Renal pelvis (tissue), 4 donors: Measurements from ENCODE around the gene CD68. TPM values are rescaled to one million over a fixed set of nuclear protein-coding genes. Genes with fewer than 3 reads are reported as not detected.
A peak's percentile ranks its signal among the peaks of the same experiment; 100 is the strongest.
"Not testable (repeated sequence)": the region's sequence is repeated elsewhere in the genome, so short reads cannot be mapped to it uniquely, and the experiment has no call there.

Experiments
- DNase-seq: peaks from one replicate; pipeline ENCODE4 v3.0.0-alpha.2; 2013
- polyA plus RNA-seq, 3 donors: library from polyadenylated mRNA; unstranded; fragments of 120-200 nt; gene quantifications; one replicate each; pipeline ENCODE4 v1.2.1, GENCODE V29; 2013; ENCODE audit not compliant: insufficient read length in 3 of 3

Gene CD68
- polyA plus RNA-seq, 3 donors, result 58.8 to 76.9 (median 62.4) TPM

DNA sequence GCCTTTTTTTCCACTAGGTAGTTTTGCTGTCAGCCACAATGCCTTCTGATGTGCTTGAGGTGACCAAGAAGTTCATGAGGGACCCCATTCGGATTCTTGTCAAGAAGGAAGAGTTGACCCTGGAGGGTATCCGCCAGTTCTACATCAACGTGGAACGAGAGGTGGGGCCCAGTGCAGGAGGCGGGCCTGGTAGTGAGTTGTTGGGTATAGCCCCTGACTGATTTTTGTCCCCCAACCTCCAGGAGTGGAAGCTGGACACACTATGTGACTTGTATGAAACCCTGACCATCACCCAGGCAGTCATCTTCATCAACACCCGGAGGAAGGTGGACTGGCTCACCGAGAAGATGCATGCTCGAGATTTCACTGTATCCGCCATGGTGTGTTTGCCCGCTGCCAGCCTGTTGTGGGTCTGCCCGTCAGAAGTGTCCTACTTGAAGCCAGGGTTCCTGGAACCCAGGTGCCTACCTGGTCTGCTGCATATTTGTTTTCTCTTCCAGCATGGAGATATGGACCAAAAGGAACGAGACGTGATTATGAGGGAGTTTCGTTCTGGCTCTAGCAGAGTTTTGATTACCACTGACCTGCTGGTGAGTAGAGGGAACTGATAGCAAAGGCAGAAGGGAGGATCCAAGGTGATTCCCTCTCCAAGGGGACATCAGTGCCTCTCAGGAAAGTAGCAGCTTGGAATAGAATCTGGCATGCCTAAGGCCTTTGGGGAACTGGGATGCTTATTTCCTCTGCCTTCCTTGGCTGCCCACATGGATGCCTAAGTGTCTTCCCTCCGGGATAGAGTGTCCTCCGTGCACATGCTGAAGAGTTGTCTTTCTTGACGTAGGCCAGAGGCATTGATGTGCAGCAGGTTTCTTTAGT lies 1.9 kb upstream of the CD68 start:
- DNase-seq, result no peak

- DNase-seq, result no peak
These were observed 581 bp downstream of the CD68 start for GRCh38 chr17:7579834-7580603.

GRCh38 chr17:7580604-7581575 lies 1.5 kb downstream of the CD68 start:
- no peak for DNase-seq

DNA sequence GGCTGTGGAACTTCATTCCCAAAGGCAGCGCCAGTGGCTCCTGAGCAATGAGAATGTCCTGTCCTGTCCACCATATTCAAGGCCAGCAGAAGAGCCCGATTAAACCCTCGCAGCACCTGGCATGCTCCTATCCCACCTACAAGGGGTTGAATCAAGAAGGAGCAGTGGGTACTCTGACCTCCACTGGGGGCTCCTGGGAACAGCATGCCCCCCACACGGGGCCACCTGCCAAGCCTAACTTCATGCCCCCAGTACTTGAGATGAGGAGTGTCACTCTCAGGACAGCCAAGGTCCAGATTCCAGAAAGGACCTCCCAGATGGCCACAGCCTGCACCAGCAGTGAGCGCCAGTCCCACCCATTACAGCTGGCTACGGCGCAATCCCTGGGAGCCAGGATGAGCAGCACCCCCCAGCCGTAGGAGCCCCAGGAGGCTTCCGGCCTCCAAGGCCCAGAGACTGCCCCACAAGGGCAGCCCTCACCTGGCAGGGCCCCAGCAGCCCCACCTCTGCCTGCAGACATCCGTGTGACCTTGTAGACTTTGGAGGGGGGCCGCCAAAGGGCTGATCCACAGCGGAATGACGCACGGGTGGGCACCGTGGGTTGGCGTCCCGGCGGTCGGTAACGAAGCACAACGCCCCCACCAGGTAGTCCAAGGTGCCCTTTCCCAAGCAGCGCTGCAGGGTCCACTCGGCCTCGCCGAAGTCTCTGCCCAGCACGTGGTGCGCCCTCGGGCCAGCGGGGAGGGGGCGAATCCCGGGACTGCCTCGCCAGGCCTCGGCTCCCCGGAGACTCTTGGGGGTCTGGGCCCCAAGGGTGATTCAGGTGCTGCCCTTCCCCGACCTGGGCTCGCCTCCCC lies 3.2 kb downstream of the CD68 start:
- DNase-seq, result no peak

GRCh38 chr17:7583253-7584109 lies 4.0 kb downstream of the CD68 start, which contains the start of gene MPDU1:
Gene MPDU1, plus strand, starts transcription at chr17:7583852. Its CDS starts 11 bp downstream, at chr17:7583863.
- peak; percentile 98 for DNase-seq

DNA sequence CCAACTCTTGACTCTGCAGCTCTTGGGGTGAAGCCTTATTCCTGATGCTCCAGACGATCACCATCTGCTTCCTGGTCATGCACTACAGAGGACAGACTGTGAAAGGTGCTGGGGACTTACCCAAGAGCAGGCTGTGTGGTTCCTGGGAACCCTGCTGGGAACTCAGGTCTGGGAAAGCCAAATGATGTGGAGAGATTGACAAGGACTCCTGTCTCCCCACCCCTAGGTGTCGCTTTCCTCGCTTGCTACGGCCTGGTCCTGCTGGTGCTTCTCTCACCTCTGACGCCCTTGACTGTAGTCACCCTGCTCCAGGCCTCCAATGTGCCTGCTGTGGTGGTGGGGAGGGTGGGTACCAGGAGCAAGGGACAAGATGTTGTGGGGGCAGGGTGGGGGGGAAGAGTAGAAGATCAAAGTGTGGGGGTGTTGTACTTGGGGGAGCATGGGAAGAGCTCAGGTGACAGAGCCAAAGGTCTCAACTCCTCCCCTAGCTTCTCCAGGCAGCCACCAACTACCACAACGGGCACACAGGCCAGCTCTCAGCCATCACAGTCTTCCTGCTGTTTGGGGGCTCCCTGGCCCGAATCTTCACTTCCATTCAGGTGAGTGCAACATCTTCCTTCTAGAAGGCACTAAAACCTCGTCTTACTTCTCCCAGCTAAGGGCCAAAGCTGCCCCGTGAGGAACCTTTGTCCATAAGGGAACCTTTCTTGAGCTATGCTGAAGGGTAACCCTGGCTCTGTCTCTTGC lies 7.4 kb downstream of the CD68 start:
- no peak for DNase-seq

- DNase-seq, result no peak
These were observed 8.1 kb downstream of the CD68 start for GRCh38 chr17:7587420-7588151.

DNA sequence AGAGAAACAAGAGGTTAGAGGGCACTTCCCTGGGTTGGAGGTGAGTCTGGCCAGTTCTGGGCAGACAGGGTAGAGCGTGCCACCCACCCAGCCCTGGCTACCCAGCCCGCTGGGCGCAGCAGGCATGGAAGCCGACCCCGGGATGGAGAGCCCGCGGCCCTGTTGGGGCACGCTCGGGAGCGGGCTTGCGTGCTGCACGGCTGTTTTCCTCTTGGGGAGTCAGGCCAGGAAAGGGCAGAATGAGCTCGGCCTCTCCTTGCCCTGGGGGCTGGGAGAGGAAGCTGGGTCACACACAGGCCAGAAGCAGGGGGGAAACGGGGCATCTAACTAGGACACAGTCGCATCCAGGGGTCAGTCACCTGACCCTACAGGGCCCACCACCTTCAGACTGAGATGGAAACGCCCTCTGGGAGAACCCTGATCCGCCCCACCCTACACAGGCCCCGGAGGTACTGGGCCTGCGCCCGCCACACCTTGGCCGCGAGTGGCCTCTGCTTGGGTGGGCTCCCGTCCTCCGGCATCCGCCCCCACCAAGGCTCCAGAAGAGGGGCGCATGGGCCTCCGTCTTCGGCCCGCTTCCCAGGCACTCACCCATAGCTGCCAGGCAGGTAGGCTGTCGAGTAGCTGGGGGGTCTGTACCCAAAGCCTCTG lies 9.2 kb downstream of the CD68 start:
- no peak for DNase-seq

- peak; percentile 85 for DNase-seq
These were observed 9.9 kb downstream of the CD68 start for GRCh38 chr17:7589204-7589868.

DNA sequence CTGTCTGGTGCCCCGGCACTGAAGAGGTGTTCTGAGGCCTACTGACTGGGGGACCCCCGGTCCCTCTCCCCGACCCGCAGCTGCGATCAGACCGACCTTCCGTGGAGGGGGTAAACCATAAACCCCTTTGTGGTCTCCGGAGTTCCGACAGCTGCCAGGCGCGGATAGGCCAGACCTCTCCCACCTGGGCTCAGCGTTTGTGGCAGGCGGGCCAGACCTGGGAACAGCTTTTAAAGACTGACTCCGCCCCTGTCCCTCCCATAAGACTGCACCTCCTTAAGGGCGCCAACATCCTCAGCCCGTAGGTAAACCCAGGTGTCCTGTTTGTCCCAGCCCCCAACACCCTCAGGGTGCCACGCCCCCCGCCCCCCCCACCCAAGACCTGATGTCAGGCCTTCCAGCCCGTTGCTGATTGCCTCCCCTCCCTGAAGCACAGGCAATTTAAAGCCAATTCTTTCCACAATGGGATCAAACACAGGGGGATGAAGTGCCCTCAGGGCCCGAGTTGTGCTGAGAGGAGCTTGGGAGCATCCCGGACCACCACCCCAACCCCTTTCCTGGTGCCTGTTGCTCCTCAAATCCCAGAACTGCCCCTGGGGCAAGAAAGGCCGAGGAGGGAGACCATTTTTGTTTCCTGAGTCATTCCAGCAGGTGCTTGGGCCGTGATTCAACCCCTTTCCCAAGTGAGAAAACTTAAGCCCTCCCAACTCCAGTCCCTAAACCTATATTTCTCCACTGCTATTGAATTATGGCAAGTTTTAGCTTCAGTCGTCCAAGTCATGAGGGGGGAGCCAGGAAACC lies 10.7 kb downstream of the CD68 start, which contains the start of gene SOX15:
SOX15 (minus strand) TSS at position 204 of the 801 bp plus-strand sequence. CDS start 418 bp downstream, outside the sequence.
- no peak for DNase-seq

DNA sequence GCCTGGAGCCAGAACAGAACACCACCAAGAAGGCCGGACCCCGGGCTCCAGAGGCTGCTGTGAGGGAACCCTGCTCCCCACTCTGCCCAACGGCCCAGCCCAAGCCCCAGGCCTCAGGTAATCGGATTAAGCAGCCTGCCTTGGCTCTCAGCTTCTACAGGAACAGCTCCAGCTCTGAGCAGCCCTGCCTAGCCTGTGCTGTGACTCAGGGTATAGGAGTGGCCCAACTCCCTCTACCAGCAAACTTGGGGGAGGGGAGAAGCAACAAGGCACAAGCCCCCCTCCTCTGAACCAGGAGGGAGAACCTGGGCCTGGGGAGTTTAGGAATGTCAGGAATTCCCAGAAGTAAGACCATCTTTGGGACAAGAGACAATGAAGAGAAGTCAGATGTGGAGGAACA lies 11.3 kb downstream of the CD68 start:
- DNase-seq, result no peak

GRCh38 chr17:7591596-7591995 lies 12.2 kb downstream of the CD68 start:
- no peak for DNase-seq

GRCh38 chr17:7592422-7593021 lies 13.1 kb downstream of the CD68 start:
- no peak for DNase-seq

DNA sequence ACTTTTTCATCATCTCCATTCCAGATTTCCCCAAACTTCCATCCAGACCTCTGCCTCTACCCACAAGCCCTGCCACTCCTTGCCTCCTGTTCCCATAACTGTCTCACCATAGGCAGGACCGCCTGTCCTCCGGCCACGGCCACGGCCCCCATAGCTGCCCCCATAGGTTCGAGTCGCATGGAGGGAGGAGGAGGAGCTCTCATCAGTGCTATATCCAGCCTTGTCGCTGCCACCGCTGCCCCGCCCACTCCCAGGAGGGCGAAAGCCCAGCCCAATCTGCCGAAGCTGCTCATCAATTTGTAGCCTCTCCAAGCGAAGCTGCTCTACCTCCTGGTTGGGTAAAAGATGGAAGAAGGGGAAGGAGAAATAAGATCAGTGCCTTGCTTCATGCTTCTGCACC lies 13.9 kb downstream of the CD68 start:
- no peak for DNase-seq

DNA sequence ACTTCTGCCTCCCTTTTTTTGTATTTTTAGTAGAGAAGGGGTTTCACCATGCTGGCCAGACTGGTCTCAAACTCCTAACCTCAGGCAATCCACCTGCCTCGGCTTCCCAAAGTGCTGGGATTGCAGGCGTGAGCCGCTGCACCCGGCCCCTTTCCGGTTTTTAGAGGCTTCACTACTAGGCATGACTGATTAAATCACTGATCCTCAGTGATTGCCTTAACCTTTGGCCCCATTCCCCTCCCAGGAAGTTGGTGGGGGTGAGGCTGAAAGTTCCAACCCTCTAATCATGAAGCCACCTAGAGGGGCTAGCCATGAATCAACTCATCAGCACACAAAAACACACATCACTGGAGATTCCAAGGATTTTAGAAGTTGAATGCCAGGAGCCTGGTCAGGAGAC lies 18.1 kb downstream of the CD68 start:
- DNase-seq, result not testable (repeated sequence)

GRCh38 chr17:7606280-7606679 lies 26.8 kb downstream of the CD68 start:
- no peak for DNase-seq
